HUES64 (cell line): ENCODE data around the gene CNTNAP2.

Experiments
- H3K27ac ChIP-seq: 2 replicates; pipeline ENCODE4 v1.7.0; 2013; ENCODE audit warnings: low read depth, low read length, inconsistent platforms
- H3K27me3 ChIP-seq: 2 replicates; pipeline ENCODE4 v1.6.1; 2013; ENCODE audit warnings: mild to moderate bottlenecking, low read length; ENCODE audit not compliant: insufficient read depth
- H3K36me3 ChIP-seq: 2 replicates; pipeline ENCODE4 v1.6.1; 2013; ENCODE audit warnings: mild to moderate bottlenecking, low read length; ENCODE audit not compliant: insufficient read depth
- H3K4me1 ChIP-seq: 2 replicates; pipeline ENCODE4 v1.6.1; 2013; ENCODE audit warnings: mild to moderate bottlenecking, low read length, moderate library complexity; ENCODE audit not compliant: insufficient read depth
- H3K4me3 ChIP-seq: 2 replicates; pipeline ENCODE4 v1.5.1; 2013; ENCODE audit warnings: mild to moderate bottlenecking, low read length, moderate library complexity
- H3K9ac ChIP-seq: 2 replicates; pipeline ENCODE4 v1.6.1; 2013; ENCODE audit warnings: mild to moderate bottlenecking, low read depth, low read length
- H3K9me3 ChIP-seq: 2 replicates; pipeline ENCODE4 v1.6.1; 2013; ENCODE audit warnings: low read depth, low read length; ENCODE audit not compliant: insufficient read depth
- WGBS: fragments of 150-250, 120-280 bp; methylation state at CpG from one replicate; pipeline ENCODE4 v1.1.7; 2013; ENCODE audit warnings: missing lambda C conversion rate; 5-methylcytosine and 5-hydroxymethylcytosine counted together

CNTNAP2 gene

DNA sequence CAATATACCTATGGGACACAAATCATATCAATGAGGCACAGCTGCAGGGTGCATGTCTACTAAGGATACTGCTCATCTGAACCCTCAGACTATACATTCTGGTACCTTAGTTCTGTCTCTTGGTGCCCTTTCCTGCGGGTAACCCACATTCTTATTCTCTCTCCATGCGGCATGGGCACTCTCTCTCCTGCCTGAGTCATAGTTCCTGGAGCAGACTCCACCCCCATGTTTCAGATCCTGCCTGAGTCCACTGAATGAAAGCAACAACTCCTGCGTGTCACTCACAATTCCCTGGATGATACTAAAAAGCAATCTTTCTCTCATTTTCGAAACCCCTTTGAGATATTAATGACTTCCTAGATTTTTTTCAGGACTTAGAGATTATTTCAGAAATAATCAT is 1820.8 kb downstream of the CNTNAP2 start:
- H3K4me1 ChIP-seq = no peaks in the 10 kb centered on the region
- no peaks in the 10 kb centered on the region for H3K36me3 ChIP-seq
- H3K27ac ChIP-seq = no peak overlapping the region
- no peaks in the 10 kb centered on the region for H3K9me3 ChIP-seq
- no peak overlapping the region for H3K9ac ChIP-seq
- no peaks in the 10 kb centered on the region for H3K27me3 ChIP-seq
- WGBS = 85% methylated on average over 4 of the region's 4 CpGs
- no peak overlapping the region for H3K4me3 ChIP-seq

DNA sequence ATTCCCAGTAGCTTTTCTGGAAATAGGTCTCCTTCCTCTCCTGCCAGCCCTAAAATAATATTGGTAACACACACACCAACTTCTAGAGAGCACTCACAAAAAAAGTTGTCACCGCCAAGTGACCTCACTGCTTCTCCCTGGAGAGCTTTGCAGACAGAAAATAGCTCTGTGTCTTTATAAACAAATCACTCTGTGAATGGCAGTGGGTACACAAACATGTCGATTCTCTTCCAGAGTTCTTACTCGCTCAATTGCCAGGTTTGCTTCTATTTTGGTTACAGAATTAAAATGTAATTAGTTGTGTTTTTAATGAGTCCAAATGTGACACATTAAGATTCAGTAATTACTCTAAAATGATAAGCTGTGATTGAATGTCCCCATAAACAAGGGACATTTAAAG is 1824.8 kb downstream of the CNTNAP2 start:
- Histone ChIP-seq H3K4me3 (no peak overlapping the region), H3K27me3 (no peaks in the 10 kb centered on the region), H3K36me3 (no peaks in the 10 kb centered on the region), H3K9me3 (no peaks in the 10 kb centered on the region), H3K9ac (no peak overlapping the region), H3K4me1 (no peaks in the 10 kb centered on the region), H3K27ac (no peak overlapping the region)
- 93% methylated on average over 3 of the region's 3 CpGs for WGBS

DNA sequence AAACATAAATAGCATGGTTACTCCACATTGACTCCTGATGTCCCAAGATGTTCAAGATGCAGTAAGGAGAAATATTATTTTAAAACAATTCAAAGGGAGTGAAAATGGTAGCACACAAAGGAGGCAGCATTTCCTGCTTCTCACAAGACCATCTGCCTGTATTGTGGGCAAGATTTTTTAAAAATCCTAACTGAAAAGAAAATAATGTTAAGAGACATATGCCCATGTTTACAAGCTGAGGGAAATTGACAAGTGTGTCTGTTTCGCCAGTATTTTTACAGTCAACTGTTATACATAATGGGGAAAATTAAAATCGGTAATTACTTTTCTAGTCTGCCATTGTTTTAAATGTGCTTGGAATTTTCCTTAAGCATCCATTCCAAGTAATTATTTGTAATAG is 1827.7 kb downstream of the CNTNAP2 start:
- Histone ChIP-seq H3K27me3 (no peaks in the 10 kb centered on the region), H3K36me3 (no peaks in the 10 kb centered on the region), H3K4me1 (no peaks in the 10 kb centered on the region), H3K9ac (no peak overlapping the region), H3K9me3 (no peaks in the 10 kb centered on the region), H3K27ac (no peak overlapping the region), H3K4me3 (no peak overlapping the region)
- 94% methylated on average over 2 of the region's 2 CpGs for WGBS

DNA sequence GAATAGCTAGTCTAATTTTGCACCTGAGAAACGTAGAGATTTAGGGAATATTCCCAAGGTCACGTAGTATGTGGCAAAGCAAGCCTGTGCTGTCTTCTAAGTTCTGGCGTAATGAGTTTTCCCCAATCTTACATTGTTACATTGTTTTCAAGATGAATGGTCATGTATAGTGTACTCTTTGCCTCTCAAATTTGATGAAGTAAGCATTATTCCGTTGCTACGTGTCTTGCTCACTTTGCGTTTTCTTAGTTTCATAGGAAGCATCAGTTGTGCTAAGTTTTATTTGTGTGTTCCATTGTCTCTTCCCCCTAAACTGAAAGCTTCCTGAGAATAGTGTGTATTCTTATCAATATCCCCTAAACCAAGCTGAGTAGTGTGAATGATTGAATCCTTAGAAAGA is 1836.3 kb downstream of the CNTNAP2 start:
- no peaks in the 10 kb centered on the region for H3K4me1 ChIP-seq
- WGBS = 96% methylated on average over 6 of the region's 6 CpGs
- no peak overlapping the region for H3K9ac ChIP-seq
- no peaks in the 10 kb centered on the region for H3K27me3 ChIP-seq
- H3K36me3 ChIP-seq = no peaks in the 10 kb centered on the region
- H3K9me3 ChIP-seq = no peaks in the 10 kb centered on the region
- no peak overlapping the region for H3K27ac ChIP-seq
- no peak overlapping the region for H3K4me3 ChIP-seq

DNA sequence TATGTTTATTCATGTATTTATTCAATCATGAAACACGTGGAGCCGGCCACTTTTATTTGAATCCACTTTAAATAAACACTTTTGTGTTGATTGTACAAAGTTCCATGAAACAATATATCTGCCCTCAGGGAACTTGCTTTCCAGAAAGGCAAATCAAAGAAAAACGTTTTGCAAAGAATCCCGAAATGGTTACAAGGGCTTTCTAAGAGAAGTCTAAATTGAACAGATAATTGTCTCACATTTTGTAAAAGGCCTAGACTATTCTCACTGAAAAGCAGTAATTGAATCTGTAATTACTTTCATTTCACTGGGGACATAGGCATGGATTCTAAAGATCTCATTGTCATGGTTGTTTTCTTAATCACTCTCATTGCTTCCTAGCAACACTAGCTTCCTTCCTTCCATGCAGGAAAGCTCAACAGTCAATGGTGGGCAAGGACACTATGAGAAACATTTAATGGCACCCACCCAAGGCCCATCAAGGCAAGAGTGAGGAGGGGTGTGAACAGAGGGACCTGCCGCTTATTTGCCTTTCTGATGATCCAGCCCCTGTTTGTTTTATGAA is 1851.5 kb downstream of the CNTNAP2 start:
- Histone ChIP-seq H3K9ac (no peak overlapping the region), H3K4me1 (no peaks in the 10 kb centered on the region), H3K36me3 (no peaks in the 10 kb centered on the region), H3K4me3 (no peak overlapping the region), H3K27me3 (no peaks in the 10 kb centered on the region), H3K9me3 (no peaks in the 10 kb centered on the region), H3K27ac (no peak overlapping the region)
- 88% methylated on average over 5 of the region's 5 CpGs for WGBS

DNA sequence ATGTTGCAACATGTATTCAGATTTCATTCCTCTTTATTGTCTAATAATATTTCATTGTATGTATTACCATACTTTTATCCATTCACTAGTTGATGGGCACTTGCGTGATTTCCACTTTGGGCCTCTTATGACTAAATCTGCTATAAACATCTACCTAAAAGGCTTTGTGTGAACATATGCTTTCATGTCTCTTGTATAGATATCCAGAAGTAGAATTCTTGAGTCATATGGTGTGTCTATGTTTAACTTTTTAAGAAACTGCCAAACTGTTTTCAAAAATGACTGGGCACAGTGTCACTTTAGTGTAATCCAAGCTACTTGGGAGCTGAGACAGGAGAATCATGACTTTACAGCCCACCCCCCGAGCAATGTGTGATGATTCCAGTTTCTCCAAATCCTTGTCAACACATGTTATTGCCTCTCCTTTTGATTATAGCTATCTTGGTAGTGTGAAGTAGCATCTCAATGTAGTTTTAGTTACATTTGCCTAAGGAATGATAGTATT is 1855.1 kb downstream of the CNTNAP2 start:
- WGBS = 93% methylated on average over 2 of the region's 2 CpGs

DNA sequence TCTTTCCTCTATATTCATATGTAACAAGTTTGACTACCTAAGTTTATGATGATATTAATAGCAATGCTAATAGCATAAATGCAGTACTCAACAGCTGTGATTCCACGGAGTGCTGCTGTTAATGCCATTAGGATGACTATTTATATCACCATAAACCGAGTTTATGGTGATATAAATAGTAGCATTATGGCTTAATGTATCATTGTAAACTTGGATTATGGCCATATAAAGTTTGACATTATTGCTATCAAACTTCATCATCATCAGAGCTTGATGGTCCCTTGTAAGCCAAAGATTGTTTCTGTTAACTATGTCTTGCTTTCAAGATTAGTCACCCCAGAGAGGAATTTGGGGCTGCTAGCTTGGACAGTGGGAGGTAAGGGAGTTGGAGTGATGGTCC is 1861.6 kb downstream of the CNTNAP2 start:
- no peaks in the 10 kb centered on the region for H3K36me3 ChIP-seq
- no peak overlapping the region for H3K27ac ChIP-seq
- no peaks in the 10 kb centered on the region for H3K27me3 ChIP-seq
- 96% methylated on average over 2 of the region's 2 CpGs for WGBS
- H3K9me3 ChIP-seq = no peaks in the 10 kb centered on the region
- no peak overlapping the region for H3K4me3 ChIP-seq
- no peaks in the 10 kb centered on the region for H3K4me1 ChIP-seq
- H3K9ac ChIP-seq = no peak overlapping the region

More for the DNA sequence above, 1855.1 kb downstream of the CNTNAP2 start:
- no peaks in the 10 kb centered on the region for H3K4me1 ChIP-seq
- no peaks in the 10 kb centered on the region for H3K36me3 ChIP-seq
- H3K27me3 ChIP-seq = no peaks in the 10 kb centered on the region
- H3K27ac ChIP-seq = no peak overlapping the region
- no peak overlapping the region for H3K4me3 ChIP-seq
- no peak overlapping the region for H3K9ac ChIP-seq
- no peaks in the 10 kb centered on the region for H3K9me3 ChIP-seq

DNA sequence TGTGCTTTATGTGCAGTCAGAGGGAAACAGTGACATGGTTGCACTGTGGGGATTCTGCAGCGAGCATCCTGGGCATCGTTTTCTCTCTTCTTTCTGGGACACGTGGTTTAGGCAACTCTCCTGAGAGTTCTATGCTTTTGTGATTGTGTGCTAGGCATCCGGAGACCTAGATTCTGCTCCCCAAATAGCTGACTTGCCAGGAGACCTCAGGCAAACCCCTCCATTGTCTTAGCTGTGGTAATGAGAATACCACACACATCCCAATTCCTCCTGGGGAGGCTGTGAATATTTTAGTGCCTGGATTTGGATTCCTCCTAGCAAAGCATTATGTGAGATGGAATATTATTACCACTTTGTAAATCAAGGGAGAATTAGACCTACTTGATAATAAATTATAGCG is 1862.0 kb downstream of the CNTNAP2 start:
- H3K36me3 ChIP-seq = no peaks in the 10 kb centered on the region
- H3K4me3 ChIP-seq = no peak overlapping the region
- no peaks in the 10 kb centered on the region for H3K27me3 ChIP-seq
- no peak overlapping the region for H3K9ac ChIP-seq
- 0 out of 2 replicates have a peak, but pooled peaks cover 3% of the 10 kb centered on the region for H3K9me3 ChIP-seq
- no peaks in the 10 kb centered on the region for H3K4me1 ChIP-seq
- no peak overlapping the region for H3K27ac ChIP-seq
- WGBS = 83% methylated on average over 5 of the region's 5 CpGs

DNA sequence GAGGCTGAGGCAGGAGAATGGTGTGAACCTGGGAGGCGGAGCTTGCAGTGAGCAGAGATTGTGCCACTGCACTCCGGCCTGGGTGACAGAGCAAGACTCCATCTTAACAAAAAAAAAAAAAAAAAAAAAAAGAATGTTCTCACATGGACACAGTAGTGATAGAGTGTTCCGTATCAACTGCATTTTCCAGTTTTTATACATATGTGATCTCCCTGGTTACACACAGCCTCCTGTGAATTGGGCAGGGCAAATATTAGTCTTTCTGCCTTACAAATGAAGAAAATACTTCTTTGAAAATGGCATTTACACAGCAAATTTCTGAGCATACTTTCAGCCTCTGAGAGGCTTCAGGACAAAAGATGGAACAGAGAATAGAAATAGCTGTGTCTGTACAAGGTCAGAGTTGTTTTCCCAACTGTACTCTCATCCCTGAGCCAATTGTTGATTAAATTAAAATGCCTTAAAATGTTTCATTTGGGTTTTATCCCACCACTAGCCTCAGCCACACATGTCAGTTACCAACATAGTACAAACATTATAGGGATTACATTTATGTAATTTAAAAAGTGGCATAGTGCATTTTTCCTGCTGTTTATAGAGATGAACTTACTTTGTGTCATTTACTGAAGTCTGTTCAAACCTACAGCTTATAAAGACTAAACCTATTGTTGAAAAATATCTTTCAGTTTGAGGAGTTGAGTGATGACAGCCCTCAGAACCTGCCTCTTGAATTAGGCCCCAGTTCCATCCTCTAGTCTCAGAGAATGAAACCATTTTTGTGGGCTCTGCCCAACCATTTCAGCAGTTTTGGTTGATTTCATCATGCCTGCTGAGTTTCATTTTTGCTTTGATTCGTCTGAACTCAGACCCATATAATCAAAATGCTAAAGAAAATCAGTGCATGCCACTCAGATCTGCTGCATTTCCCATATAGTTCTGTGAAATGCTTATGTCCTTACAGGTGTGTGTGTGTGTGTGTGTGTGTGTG is 1864.5 kb downstream of the CNTNAP2 start:
- 0 out of 2 replicates have a peak, but pooled peaks cover 4% of the 10 kb centered on the region for H3K9me3 ChIP-seq
- no peak overlapping the region for H3K27ac ChIP-seq
- no peaks in the 10 kb centered on the region for H3K4me1 ChIP-seq
- H3K9ac ChIP-seq = no peak overlapping the region
- no peaks in the 10 kb centered on the region for H3K36me3 ChIP-seq
- H3K27me3 ChIP-seq = no peaks in the 10 kb centered on the region
- no peak overlapping the region for H3K4me3 ChIP-seq
- 93% methylated on average over 3 of the region's 4 CpGs for WGBS

DNA sequence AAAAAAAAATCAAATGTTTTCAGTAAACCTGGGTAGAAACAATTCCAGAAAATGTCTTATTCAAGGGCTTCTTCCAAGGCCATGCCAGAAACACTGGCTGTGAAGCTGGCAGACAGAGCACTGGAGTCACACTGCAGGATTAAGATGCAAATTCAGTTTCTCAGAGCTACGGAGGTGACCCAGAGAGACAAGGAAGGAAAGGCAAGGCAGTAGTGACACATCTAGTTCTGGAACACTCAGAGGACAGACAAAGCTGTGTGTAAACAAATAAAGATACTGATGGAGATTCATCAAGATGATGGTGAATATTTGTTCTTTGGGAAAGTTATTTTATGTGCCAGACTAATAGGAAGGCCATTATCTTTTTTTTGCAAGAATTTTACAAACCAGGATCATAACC is 1865.7 kb downstream of the CNTNAP2 start:
- 65% methylated on average over 1 of the region's 1 CpG for WGBS

DNA sequence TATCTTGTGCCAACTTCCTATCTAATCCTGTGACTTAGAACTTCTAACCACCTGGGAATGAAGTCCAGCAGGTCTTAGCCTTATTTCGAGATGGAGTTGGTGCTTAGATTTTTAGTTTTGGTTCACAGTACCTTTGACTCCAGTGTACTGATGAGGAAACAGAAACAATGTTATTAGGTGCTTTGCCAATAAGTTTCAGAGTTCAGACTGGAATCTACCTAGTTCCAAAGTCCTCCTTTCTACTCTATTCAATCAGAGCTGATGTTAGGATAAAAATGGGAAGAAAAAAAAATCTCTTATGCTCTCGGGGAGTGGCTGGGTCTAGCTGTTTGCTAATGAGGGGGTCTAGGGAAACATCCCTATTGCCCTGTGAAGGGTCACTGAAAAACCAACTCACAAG is 1867.7 kb downstream of the CNTNAP2 start:
- Histone ChIP-seq H3K27ac (no peak overlapping the region), H3K9ac (no peak overlapping the region), H3K4me3 (no peak overlapping the region), H3K27me3 (no peaks in the 10 kb centered on the region), H3K4me1 (no peaks in the 10 kb centered on the region), H3K9me3 (peaks cover 8% of the 10 kb centered on the region), H3K36me3 (no peaks in the 10 kb centered on the region)
- 96% methylated on average over 2 of the region's 2 CpGs for WGBS

More for the DNA sequence above, 1865.7 kb downstream of the CNTNAP2 start:
- no peak overlapping the region for H3K4me3 ChIP-seq
- H3K9me3 ChIP-seq = 0 out of 2 replicates have a peak, but pooled peaks cover 4% of the 10 kb centered on the region
- no peaks in the 10 kb centered on the region for H3K4me1 ChIP-seq
- no peak overlapping the region for H3K9ac ChIP-seq
- no peaks in the 10 kb centered on the region for H3K27me3 ChIP-seq
- H3K36me3 ChIP-seq = no peaks in the 10 kb centered on the region
- H3K27ac ChIP-seq = no peak overlapping the region
